ENCODE data around the gene LMOD2. TPM values are rescaled to one million over a fixed set of nuclear protein-coding genes. Genes with fewer than 3 reads are reported as not detected.

The LMOD2 gene
- total RNA-seq = not detected

GRCh38 chr7:123655614-123656013 lies at the start of gene LMOD2:
TSS of gene LMOD2 (plus strand) at chr7:123655866. CDS start at chr7:123655964, 98 bp downstream.
- Histone ChIP-seq H3K4me3 (no peak within 1 kb of the TSS), H3K36me3 (no peaks in the 10 kb centered on the region), H3K27ac (no peak within 1 kb of the TSS), H3K27me3 (replicated peaks; ENCODE audit: insufficient read depth) (no peaks in the 10 kb centered on the region), H3K4me1 (ENCODE audit: control insufficient read depth in 1 of 2, low read depth in 2 of 2) (no peaks in the 10 kb centered on the region), H3K9me3 (no peaks in the 10 kb centered on the region)
- ATAC-seq (ENCODE audit: insufficient number of reproducible peaks, low FRiP score, low read depth) (no peak), DNase-seq (ENCODE audit: low spot score) (no peak)
- TF ChIP-seq CTCF (IDR thresholded peaks at IDR 0.05) = no peak

GRCh38 chr7:123607423-123607975 lies 48.2 kb upstream of the LMOD2 start:
- Histone ChIP-seq H3K27ac (no peak overlapping the region), H3K36me3 (no peaks in the 10 kb centered on the region), H3K4me1 (ENCODE audit: control insufficient read depth in 1 of 2, low read depth in 2 of 2) (no peaks in the 10 kb centered on the region), H3K27me3 (replicated peaks; ENCODE audit: insufficient read depth) (no peaks in the 10 kb centered on the region), H3K4me3 (no peak overlapping the region), H3K9me3 (no peaks in the 10 kb centered on the region)
- DNase-seq (ENCODE audit: low spot score) (no peak), ATAC-seq (ENCODE audit: insufficient number of reproducible peaks, low FRiP score, low read depth) (no peak)
- TF ChIP-seq CTCF (IDR thresholded peaks at IDR 0.05) = no peak

GRCh38 chr7:123608991-123609882 lies 46.4 kb upstream of the LMOD2 start:
- no peaks in the 10 kb centered on the region for H3K4me1 ChIP-seq (ENCODE audit: control insufficient read depth in 1 of 2, low read depth in 2 of 2)
- H3K9me3 ChIP-seq = no peaks in the 10 kb centered on the region
- no peak for TF ChIP-seq CTCF (IDR thresholded peaks at IDR 0.05)
- H3K36me3 ChIP-seq = no peaks in the 10 kb centered on the region
- H3K4me3 ChIP-seq = no peak overlapping the region
- DNase-seq (ENCODE audit: low spot score) (no peak), ATAC-seq (ENCODE audit: insufficient number of reproducible peaks, low FRiP score, low read depth) (no peak)
- no peak overlapping the region for H3K27ac ChIP-seq
- H3K27me3 ChIP-seq (replicated peaks; ENCODE audit: insufficient read depth) = no peaks in the 10 kb centered on the region

- H3K27me3 ChIP-seq (replicated peaks; ENCODE audit: insufficient read depth) = no peaks in the 10 kb centered on the region
- TF ChIP-seq CTCF (IDR thresholded peaks at IDR 0.05) = no peak
- no peak for ATAC-seq (ENCODE audit: insufficient number of reproducible peaks, low FRiP score, low read depth)
Observed at GRCh38 chr7:123609883-123610239, 45.8 kb upstream of the LMOD2 start.

GRCh38 chr7:123612024-123612423 lies 43.6 kb upstream of the LMOD2 start:
- Histone ChIP-seq H3K27ac (no peak overlapping the region), H3K4me3 (no peak overlapping the region), H3K36me3 (no peaks in the 10 kb centered on the region), H3K9me3 (no peaks in the 10 kb centered on the region), H3K4me1 (ENCODE audit: control insufficient read depth in 1 of 2, low read depth in 2 of 2) (no peaks in the 10 kb centered on the region), H3K27me3 (replicated peaks; ENCODE audit: insufficient read depth) (no peaks in the 10 kb centered on the region)
- no peak for ATAC-seq (ENCODE audit: insufficient number of reproducible peaks, low FRiP score, low read depth)
- DNase-seq (ENCODE audit: low spot score) = no peak
- no peak for TF ChIP-seq CTCF (IDR thresholded peaks at IDR 0.05)

More at GRCh38 chr7:123609883-123610239, 45.8 kb upstream of the LMOD2 start:
- no peaks in the 10 kb centered on the region for H3K4me1 ChIP-seq (ENCODE audit: control insufficient read depth in 1 of 2, low read depth in 2 of 2)
- no peak overlapping the region for H3K4me3 ChIP-seq
- no peaks in the 10 kb centered on the region for H3K9me3 ChIP-seq
- no peaks in the 10 kb centered on the region for H3K36me3 ChIP-seq
- no peak overlapping the region for H3K27ac ChIP-seq
- DNase-seq (ENCODE audit: low spot score) = no peak
